A172 (cell line): Measurements from ENCODE around the gene STK11IP. TPM values are rescaled to one million over a fixed set of nuclear protein-coding genes. Genes with fewer than 3 reads are reported as not detected.
A peak's percentile ranks its signal among the peaks of the same experiment; 100 is the strongest.

Experiments
- DNase-seq: peaks from one replicate; pipeline ENCODE4 v3.0.0-alpha.2; 2015; ENCODE audit warnings: low spot score
- total RNA-seq: library from RNA; depleted of rRNA; stranded (reverse); fragments of >200 nt; shearing (Covaris generic); gene quantifications from 2 replicates; pipeline ENCODE4 v1.2.3, GENCODE V29; 2014

The STK11IP gene
- total RNA-seq, 1 experiment from 2014 or later: 15.4 TPM

DNA sequence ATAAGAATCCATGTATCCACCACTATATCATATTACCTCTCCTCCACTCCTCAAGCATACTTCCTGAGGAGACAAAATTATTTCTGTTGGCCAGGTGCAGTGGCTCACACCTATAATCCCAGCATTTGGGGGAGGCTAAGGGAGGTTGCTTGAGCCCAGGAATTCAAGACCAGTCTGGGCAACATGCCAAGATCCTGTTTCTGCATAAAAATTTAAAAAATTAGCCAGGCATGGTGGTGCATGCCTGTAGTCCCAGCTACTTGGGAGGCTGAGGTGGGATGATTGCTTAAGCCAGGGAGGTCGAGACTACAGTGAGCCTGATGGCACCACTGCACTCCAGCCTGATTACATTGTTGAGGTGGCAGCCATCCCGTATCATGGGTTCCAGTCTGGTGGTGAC lies 16.3 kb upstream of the STK11IP start:
- no peak for DNase-seq

DNA sequence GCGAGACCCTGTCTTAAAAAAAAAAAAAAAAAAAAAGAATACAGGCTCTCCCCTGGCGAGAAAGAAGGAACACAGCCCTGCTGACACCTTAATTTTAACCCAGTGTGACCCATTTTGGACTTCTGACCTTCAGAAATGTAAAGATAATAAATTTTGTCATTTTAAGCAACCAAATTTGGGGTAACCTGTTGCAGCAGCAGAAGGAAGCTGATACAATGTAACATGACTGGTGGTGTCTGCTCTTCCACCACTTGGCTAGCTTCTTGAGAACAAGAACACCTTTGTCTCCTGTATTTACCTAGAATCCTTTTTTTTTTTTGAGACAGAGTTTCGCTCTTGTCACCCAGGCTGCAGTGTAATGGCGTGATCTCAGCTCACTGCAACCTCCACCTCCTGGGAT lies 6.6 kb upstream of the STK11IP start:
- no peak for DNase-seq

DNA sequence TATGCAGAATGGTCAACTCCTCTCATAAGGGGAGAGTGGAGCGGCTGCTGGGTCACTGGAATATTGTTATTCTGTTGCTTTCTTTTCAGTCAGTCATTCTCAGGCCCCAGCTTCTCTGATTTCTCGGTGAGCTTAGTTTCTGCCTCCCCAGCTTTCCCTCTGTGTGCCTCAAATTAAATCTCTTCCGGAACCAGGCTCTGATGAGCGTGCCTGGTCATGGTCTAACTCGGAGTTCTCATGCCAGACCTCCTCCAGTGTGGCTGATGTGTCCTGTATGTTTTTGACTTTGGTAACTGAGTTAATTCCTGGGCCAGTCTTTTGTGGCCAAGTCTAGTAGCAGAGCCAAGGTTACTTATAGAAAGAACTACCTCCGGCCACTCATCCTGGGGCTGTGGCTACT lies 4.9 kb upstream of the STK11IP start:
- no peak for DNase-seq

DNA sequence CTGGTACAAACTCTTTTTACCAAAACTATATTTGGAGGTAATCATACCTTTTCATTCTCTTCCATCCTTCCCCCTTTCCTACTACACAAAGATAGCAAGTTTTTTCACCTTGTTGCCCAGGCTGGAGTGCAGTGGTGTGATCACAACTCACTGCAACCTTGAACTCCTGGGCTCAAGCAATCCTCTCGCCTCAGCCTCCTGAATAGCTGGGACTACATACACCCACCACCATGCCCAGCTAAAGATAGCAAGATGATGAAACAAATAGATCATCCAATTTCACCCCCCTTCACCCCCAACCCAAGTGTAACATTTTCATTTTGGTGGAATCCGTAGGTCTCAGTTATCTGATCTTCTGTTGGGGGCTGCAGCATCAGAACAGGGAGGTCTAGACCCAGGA lies 4.5 kb upstream of the STK11IP start:
- no peak for DNase-seq

DNA sequence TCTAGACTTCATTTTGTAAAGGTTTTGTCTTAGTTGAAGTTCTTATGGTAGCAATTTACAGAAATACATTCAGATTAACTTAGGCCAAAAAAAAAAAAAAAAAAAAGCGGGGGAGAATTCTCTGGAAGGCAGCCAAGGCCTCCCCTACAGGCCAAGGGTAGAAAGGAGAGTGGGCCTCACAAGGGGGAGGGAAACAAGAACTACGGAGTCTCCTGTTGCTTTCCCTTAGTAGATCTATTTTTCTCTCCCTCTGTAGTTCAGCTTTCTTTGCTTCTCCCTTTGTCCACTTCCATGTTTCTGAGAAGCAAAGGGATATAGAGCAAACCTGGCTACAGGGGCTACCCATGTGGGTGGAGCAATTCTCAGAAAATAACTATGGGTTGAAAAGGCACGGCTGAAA lies 2.4 kb upstream of the STK11IP start:
- no peak for DNase-seq

DNA sequence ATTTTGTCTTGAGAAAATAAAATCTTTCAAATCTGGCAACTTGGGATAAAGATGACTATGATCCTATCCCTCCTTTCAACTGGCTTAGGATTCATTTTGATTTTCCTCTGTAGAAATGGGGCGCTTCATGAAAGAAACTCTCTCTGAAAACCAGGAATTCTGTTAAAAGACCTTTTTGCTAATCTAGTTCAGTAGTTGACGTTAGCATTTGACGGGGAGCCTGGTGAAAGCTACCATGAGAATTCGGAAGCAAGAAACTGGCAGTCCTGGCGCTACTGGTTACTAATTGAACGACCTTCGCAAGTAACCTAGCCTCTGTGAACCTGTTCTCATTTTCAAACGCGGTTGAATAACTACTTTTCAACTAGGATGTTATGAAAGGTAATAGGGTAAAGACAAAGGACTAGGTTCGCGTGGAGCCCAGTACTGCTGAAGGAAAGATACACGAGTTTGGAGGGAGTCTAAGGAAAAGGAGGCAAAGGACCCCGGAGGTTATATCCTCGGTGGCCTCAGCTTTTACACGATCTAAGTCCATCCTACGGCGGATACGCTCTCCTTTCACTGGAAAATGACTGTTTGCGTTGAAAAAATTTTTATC lies 604 bp upstream of the STK11IP start:
- DNase-seq: peak; percentile 44

DNA sequence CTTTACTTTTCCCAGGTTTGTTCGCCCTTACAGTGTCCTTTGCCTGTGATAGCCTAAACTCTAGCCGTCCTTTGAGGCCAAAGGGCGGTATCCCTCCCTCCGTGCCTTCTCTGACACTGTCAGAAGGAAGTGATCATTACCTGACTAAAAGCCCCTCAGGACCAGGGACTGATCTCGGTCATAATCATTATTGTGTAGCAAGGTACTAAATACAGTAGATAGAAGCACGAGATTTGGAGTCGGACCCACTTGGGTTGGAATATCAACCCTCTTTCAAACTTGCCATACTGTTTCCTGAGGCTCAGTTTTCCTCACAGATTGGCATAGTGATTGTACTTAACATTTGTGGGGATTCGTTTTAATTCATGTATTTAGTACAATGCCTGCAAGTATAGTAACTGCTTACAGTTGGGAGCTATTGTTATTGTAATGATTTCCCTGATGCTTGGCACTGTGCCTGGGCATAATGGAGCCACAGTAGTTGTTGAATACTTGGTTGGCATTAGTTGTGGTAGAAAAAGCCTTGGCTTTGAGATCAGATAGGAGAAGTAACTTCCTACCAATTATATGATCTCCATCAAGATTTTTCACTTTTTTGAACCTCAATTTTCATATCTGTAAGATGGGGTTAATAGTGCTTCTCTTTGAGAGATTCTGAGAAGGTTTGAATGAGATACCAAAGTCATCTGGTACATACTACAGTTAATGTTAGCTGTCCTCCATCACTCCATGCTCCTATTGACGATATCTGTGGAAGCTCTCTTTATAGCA lies 836 bp downstream of the STK11IP start:
- no peak for DNase-seq

DNA sequence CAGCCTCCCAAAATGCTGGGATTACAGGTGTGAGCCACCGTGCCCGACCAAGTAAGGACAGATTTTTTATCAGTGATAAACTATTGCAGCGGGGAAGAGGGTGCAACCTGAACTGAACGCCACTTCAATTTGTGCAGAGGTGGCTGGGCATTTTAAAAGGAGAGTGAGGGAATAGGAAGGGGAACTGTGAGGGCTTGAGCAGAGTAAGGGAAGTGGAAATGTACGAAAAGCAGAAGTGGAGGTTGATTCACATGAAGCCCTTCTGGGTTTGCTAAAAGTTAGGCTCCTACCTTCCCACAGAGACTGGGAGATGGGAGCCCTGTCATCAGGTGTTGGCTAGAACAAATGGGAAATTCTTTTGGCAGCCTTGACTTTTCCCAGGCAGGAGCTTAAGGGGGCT lies 6.1 kb downstream of the STK11IP start:
- no peak for DNase-seq

DNA sequence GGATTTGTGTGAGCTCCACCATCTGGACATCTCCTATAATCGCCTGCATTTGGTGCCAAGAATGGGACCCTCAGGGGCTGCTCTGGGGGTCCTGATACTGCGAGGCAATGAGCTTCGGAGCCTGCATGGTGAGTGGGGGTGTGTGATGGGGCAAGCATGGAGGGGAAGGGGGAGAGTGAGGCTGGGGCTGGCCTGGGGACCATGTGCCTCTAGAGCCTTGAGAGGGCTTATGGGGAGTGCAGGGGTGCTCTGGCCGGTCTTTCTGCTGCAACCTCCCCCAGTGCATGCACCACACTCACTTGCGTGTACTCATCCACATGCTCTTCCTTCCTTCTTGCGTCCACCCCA lies 7.9 kb downstream of the STK11IP start:
- DNase-seq: no peak

DNA sequence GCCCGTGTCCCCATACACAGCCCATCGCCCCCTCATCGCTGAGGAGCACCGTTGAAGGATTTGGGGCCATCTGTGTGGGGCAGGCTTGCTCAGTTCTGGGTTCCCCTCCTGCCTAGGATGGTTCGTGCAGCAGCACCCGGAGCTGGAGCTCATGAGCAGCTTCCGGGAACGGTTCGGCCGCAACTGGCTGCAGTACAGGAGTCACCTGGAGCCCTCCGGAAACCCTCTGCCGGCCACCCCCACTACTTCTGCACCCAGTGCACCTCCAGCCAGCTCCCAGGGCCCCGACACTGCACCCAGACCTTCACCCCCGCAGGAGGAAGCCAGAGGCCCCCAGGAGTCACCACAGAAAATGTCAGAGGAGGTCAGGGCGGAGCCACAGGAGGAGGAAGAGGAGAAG lies 10.3 kb downstream of the STK11IP start:
- no peak for DNase-seq

DNA sequence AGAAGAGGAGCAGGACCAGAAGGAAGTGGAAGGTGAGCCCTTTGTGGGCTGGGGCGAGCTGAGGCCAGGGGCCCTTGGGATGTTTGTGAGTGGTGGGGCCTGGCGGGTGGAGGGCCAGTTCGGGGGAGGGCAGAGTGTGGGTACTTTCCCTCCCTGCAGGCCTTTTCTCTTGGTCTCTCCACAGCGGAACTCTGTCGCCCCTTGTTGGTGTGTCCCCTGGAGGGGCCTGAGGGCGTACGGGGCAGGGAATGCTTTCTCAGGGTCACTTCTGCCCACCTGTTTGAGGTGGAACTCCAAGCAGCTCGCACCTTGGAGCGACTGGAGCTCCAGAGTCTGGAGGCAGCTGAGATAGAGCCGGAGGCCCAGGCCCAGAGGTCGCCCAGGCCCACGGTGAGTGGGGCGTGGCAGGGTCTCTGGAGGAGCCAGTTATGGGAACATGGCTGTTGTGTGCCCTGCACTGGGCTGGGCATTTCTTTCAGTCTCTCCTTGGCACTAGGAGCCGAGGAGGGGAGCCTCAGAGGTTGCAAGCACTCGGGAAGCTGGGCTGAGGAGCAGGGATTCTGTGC lies 10.8 kb downstream of the STK11IP start:
- DNase-seq: no peak

DNA sequence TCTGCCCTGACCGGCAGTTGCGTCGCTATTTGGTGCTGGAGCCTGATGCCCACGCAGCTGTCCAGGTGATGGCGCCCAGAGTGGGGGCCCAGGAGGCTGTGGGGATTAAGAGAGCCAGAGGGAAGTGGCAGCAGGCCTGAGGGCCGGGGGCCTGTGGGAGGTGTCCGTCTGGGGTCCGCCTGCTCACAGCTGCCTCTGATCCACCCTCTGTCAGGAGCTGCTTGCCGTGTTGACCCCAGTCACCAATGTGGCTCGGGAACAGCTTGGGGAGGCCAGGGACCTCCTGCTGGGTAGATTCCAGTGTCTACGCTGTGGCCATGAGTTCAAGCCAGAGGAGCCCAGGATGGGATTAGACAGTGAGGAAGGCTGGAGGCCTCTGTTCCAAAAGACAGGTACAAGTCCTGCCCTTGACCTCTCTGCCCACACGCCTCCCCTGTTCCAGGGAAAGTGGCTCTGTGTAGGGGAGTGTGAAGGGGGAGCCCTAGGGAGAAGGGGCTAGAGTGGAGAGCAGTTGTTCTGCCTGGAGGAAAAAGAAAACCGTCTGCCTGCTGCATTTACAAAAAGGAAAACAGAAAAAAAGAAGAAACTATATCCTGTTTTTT lies 11.6 kb downstream of the STK11IP start:
- no peak for DNase-seq

DNA sequence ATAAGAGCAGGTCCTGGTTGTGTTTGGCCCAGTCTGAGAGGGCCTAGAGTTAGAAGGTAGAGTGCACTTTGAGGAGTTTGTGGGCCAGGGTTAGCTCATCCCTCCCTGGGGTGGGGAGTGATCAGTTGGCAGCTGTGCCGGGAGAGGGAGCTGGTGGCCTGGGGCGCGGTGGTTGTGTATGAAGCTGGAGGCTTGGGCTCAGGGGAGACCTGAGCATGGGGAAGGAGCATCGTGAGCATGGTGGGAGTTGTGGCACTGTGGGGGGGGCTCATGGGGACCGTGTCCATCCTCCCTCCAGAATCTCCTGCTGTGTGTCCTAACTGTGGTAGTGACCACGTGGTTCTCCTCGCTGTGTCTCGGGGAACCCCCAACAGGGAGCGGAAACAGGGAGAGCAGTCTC lies 13.6 kb downstream of the STK11IP start:
- no peak for DNase-seq

DNA sequence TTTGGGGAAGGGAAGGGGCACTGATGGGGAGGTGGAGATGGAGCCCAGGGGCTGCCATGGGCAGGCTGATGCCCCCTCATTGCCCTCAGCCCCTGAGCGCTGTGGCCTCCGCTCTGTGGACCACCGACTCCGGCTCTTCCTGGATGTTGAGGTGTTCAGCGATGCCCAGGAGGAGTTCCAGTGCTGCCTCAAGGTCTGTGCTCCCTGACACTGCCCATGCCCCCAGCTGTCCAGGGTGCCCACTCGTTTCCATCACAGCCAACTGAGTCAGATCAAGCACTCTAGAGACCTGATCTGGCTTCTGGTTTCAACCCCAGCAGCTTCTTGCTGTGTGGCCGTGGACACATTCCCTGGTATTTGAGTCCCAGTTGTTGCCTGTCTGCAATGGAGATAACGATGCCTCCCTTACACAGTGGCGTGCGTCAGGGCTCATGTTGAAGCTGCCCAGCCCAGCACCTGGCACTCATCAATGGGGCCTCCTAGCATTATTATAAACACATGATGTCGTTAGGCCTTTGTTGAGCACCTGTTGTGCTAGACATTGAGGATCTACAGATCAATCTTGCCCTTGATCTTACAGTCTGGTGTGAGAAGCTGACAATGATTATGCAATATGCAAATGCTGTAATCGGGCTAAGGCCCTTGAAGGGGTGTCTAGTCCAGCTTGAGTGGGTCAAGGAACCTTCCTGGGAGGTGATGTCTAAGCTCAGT lies 14.4 kb downstream of the STK11IP start:
- DNase-seq: no peak

DNA sequence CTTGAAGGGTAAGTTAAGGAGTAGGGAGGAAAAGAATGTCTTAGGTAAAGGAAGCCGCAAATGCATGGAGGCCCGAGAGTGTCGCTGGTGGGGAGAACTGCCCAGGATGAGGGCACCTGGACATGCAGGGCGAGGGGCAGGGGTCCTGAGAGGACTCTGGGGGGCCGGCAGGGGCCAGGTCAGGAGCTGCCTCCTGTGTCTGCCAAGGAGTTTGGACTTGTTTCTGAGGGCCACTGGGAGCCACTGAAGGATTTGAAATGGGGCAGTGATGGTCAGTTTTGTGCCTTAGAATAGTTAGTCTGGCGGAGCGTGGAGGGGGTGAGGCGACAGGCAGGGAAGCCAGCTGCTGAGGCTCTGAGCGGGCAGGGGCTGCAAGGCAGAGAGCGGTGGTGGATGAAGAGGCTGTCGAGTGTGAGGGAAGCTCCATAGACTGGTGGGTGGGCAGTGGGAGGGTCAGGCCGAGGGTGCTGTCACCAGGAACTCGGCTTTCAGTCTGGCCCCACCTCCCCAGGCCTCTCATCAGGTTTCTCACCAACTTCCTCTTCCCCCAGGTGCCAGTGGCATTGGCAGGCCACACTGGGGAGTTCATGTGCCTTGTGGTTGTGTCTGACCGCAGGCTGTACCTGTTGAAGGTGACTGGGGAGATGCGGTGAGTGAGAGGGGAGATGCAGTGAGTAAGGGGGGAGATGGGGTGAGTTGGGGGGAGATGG lies 15.1 kb downstream of the STK11IP start:
- no peak for DNase-seq

DNA sequence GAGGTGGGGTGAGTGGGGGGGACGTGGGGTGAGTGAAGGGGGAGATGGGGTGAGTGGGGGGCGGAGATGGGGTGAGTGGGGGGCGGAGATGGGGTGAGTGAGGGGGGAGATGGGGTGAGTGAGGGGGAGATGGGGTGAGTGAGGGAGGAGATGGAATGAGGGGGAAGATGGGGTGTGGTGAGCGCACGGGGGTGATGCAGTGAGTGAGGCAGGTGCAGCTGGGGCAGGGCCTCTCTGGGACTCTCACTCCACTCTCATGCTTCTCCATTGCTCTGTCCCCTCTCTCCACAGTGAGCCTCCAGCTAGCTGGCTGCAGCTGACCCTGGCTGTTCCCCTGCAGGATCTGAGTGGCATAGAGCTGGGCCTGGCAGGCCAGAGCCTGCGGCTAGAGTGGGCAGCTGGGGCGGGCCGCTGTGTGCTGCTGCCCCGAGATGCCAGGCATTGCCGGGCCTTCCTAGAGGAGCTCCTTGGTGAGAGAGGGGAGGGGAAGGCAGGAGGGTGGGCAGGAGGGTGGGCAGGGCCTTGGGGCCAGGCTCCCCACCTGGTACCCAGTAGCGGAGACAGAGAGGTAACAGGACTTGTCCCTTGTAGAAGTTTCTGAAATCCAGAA lies 15.9 kb downstream of the STK11IP start:
- no peak for DNase-seq

DNA sequence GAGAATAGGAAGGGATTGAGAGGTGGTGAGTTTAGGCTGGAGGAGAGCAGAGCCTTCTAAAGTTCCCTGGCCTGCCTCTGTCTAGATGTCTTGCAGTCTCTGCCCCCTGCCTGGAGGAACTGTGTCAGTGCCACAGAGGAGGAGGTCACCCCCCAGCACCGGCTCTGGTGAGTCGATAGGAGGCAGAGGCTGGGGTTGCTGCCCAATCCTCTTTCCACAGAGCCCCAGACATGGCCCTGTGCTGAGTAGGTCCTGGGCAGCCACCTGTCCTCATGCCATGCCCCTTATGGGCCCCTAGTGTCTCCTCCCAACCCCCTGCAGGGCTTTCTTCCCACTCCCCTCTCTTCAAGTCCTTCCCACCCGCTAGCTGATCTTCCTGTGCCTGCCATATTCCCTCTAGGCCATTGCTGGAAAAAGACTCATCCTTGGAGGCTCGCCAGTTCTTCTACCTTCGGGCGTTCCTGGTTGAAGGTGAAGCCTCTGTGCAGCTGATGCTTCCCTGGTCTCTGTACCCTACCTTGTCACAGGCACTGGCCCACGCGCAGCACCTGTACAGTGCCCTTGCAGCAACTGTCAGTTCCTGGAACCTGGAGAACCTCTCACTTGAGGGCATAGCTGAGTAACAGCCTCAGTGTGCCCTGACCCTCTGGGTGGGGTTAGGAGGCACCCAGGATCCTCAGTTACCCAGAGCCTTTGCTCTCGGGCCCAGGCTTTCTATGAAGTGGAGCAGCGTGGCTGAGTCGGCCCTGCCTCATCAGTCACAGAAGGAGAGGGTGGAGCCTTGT lies 16.6 kb downstream of the STK11IP start:
- DNase-seq: no peak

DNA sequence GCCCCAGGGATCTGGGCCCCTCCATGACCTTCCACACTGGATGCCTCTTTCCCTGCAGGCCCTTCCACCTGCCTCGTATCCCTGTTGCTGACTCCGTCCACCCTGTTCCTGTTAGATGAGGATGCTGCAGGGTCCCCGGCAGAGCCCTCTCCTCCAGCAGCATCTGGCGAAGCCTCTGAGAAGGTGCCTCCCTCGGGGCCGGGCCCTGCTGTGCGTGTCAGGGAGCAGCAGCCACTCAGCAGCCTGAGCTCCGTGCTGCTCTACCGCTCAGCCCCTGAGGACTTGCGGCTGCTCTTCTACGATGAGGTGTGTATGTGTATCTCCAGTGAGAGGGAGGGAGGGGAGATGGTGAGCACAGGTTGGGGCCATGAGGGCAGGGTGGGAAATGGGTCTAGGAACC lies 17.4 kb downstream of the STK11IP start:
- DNase-seq: no peak

DNA sequence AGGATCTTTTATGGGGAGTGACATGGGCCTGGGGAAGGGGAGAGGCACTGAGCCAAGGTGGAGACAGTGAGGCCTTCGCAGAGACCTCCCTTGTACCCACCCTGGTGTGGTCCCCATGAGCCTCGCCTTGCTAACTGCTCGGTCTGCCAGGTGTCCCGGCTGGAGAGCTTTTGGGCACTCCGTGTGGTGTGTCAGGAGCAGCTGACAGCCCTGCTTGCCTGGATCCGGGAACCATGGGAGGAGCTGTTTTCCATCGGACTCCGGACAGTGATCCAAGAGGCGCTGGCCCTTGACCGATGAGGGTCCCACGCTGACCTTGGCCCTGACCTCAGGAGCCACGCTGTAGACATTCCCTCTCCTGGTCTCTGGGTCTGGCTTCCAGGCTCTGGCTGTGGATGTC lies 18.2 kb downstream of the STK11IP start:
- no peak for DNase-seq

DNA sequence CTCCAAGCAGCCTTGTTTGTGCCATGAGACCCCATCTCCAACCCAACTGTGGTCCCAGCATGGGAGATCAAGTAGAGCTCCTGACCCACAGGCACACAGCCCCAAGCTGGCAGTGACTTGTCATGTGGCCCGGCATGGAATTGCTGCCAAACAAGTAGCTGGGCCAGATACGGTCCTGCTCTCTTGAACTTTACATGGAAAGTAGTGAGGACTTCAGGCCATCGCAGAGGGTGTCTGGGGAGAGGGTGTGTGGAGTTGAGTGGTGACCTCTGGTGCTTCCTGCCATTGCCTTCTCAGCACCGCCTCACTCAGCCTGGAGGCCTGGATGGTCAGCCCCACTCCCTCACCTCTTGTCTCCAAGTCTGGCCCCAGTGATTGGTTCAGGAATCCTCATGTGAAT lies 18.9 kb downstream of the STK11IP start:
- DNase-seq: no peak

DNA sequence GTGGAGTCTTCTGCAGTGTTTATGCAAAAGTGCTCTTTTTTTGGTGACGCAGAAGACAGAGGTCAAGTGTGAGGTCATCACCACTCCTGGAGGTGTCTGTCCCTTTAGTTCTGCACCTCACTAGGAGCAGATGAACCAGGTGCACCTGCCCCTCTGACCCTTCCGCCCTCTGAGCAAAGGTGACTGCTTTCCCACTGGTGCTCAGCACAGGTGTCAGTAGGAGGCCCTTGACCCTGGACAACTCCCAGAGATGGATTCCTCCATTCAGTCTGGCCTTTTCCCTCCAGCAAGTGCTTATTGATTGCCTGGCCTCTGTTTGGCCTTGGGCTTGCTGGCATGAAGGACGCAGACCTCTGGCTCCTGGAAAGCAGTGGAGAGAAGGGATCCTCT lies 21.1 kb downstream of the STK11IP start:
- DNase-seq: no peak
